Measurements from ENCODE around the gene NR1D2.
A peak's percentile ranks its signal among the peaks of the same experiment; 100 is the strongest.

NR1D2 gene

DNA sequence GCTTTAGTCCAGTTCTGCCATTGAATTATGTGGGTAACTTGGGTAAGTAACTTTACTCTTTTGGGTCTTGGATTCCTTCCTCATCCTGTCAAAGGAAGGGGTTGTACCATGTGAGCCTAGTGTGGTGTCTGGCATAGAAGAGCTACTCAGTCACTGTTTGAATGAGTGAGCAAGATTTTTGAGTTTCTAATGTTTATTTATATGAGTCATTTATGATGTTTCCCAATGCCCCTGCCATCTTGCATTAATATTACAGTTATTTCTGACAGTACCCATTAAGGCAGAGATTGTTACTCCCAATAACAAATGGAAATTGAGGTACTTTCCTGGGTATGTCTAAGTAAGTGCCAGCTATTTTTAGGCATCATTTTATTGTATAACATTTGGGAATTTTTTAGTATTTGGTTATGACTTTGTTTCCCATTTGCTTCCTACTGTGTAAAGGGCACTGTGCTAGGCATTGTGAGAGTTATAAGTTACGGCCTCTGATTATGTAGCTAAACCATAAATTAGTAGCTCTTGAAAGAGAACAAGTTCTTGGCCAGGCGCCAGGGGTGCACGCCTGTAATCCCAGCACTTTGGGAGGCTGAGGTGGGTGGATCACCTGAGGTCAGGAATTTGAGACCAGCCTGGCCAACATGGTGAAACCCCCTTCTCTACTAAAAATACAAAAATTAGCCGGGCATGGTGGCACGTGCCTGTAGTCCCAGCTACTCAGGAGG is 23.5 kb downstream of the NR1D2 start:
- no peak for ATAC-seq

DNA sequence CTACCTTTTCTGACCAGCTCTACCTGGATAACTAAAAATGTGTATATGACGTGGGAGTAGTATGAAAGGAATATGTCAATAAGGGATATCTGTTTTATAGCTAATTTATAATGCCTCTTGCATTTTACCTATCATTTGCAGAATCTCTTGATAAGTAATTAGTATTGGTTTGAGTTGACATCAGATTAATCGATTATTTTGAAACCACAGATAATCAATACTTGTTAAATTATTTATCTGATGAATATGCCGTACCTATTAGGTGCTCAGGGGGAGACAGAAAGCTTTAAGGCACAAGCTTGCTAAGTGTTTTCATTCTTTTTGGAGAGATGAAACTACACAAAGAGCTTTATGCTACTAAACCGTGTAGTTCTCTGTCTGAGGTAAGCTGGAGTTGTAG is 24.3 kb downstream of the NR1D2 start:
- no peak for ATAC-seq

DNA sequence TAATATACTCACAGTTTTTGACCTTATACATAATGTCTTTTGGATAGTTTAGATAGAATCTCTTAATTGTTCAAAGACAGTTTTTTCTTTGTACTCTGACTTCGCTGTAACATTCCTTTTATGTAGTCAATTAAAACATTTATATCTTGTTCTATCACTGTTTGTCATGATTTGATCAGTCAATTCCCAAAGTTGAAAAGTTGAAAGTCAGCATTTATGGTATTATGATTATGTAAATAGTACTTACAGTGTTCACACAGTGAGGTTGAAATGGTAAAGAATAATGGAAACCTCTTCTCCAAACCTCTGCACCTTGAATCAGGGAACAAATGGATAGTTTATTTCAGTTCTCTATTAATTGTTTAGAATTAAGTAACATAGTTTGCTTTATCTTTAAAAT is 26.6 kb downstream of the NR1D2 start:
- ATAC-seq: no peak

- ATAC-seq: no peak
Measured at GRCh38 chr3:23976555-23976954, 31.5 kb downstream of the NR1D2 start.

DNA sequence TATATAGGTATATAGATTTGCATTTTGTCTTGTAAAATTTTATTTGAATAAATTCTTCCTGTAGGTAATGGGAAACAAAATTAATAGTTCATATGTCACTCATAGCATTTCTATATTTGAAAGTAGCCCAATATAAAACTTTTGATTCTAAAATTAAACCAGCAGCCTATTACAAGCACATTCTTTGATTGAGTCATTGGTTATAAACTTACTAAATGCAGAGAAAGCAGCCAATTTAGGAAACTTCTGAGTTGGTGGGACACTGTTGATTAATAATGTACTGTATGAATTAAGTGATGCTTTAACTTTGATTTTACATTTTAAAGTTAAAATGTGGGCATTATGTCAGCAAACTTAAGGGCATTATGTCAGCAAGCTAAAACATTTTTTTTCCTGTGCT is 34.5 kb downstream of the NR1D2 start:
- no peak for ATAC-seq

- no peak for ATAC-seq
Measured at GRCh38 chr3:23981136-23981535, 36.0 kb downstream of the NR1D2 start.

DNA sequence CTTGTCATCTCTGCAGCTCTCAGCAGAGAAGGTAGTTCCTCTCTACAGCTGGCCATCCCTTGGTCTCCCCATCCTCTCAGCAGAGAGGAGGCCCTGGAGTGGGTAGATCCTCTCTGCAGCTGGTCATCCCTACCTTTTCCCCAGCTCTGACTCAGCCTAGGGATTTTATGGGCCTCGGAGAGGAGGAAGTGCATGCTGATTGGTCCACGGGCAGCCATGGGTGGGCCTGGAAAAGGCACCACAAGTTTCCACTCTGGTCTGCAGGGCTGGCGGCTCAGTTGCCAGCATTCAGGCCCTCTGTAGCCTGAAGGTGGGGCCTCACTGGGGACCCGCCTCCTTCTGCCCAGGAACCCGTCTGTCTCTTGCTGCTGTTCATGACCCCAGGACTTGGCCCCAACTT is 36.9 kb downstream of the NR1D2 start:
- no peak for ATAC-seq

DNA sequence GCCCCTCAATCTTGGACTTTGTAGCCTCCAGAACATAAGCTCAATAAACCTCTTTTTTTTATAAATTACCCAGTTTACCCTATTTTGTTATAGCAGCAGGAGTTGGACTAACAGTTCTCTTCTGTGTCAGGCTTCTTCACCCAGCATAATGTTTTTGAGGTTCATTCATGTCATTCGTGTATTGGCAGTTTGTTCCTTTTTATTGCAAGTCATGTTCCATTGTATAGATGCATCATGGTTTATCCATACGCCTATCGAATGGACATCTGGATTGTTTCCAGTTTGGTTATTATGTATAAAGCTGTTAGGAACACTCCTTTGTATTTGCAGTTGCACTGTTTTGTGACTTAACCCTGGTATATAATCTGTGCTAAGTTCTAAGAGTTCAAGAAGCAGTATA is 39.8 kb downstream of the NR1D2 start:
- no peak for ATAC-seq

GRCh38 chr3:23985747-23986544 is 40.9 kb downstream of the NR1D2 start:
- ATAC-seq: no peak

GRCh38 chr3:23987356-23987755 is 42.3 kb downstream of the NR1D2 start:
- no peak for ATAC-seq

GRCh38 chr3:23991306-23991682 is 46.2 kb downstream of the NR1D2 start:
- no peak for ATAC-seq

- ATAC-seq: no peak
Measured at GRCh38 chr3:23991683-23992628, 46.9 kb downstream of the NR1D2 start.

DNA sequence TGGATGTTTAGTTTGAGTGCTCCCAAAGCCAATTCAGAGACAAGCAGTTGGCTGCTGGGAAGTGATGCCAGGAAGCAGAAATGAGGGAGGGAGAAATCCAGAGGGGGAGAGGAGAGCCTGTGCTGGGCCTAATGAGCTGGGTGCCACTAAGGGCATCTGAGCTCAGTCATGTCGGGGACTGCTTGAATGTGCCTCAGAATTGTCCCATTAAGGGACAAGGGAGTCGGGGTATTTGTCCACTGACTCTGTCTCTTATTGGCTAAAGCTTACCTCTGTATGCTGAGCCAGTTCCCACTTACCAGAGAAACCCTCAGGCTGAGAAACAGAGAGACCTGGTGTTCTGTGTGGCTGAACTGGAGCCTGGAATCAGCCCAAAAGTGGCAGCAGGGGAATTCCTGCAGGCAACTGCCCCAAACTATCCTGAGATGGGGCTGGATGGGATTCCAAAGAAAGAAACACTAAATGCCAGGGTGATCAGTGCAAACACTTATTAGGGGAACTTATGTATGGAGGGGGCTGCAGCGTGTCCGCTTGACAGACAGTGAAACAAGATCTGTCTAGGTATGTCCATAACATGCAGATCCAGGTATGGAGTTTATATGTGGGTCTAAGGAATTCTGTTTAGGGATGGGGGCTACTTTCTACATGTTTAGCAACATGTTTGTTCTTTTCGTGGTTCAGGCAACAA is 48.6 kb downstream of the NR1D2 start:
- ATAC-seq: no peak

DNA sequence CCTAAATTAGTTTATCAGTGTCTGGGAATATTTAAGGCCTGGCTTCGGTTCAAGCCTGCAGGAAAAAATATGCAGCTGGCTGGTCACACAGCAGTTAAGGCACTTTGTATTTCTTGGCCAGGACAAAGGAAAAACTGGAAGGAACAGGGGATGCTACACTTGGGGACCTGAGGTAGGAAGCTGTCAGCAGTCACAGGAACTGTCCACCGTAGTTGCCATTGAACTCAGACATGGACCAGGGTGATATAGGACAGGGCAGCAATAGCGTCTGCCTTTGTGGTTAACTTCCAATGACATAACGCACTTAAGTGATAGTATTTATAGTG is 49.1 kb downstream of the NR1D2 start:
- no peak for ATAC-seq

GRCh38 chr3:23995219-23995618 is 50.1 kb downstream of the NR1D2 start:
- ATAC-seq: no peak

DNA sequence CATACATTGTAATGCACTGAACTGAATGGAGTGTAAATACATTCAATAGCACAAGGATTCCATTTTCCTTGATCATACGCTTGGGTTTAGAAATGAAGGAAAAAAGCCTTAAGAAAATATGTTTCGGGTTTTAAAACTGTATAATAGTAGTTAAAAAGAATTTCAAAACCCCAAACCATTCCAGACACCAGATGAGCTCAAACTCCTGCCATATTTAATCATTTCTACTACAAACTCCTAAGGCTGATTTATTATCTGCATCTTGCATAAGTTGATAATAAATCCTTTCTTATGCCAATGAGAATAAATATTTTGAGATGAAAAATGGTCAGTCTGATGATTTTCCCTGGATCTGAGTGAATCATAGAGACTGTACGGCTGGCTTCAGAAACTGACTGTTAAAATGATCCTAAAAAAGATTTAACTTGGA is 51.0 kb downstream of the NR1D2 start:
- no peak for ATAC-seq

- no peak for ATAC-seq
Measured at GRCh38 chr3:23999012-23999641, 54.0 kb downstream of the NR1D2 start.

DNA sequence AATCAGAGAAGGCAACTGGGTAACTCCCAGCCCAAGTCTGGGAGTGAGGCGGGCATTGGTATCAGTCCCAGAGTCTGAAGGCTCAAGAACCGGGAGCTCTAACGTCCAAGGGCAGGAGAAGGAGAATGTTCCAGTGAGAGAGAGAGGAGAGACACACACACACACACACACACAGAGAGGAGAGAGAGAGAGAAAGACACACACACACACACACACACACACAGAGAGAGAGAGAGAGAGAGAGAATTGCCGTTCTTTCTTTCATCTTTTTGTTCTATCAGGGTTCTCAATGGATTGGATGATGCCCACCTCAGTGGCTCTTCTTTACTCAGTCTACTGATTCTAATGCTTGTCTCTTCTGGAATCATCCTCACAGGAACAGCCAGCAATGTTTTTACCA is 57.0 kb downstream of the NR1D2 start:
- no peak for ATAC-seq

GRCh38 chr3:24003466-24003865 is 58.4 kb downstream of the NR1D2 start:
- no peak for ATAC-seq

DNA sequence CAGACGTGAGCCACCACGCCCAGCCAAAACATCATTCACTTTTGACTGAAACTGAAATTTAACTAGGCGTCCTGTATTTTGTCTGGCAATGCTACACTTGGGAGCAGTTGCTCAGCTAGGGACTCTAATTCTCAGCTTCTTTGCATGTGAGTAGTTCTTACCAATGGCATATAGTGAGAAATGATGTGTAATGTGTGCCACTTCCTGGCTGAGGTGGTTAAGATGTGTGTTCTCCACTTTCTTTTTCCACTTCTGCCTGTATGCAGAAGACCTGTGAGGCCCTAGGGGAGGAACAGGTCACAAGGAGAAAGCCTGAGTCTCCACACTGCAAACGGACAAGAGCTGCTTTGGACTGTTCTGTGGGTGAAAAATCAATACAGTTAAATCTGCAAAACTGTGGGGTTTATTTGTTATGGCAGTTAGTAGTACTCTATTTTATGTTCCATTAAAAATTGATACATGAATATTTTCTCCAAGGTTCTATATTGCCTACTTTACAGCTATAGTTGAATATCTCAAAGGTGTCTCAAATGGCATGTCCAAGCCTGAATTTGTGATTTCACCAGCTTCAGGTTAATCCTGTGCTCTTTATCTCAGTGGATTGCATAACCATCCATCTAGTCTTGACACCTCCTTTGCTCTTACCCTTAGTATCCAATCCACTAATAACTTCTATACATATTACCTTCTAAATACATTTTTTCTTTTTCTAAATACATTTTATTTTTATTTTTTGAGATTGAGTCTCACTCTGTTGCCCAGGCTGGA is 59.3 kb downstream of the NR1D2 start:
- ATAC-seq: peak; percentile 70 to 81

GRCh38 chr3:24005669-24006068 is 60.6 kb downstream of the NR1D2 start:
- no peak for ATAC-seq
